B cell (primary cell): ENCODE results near the gene CROCC.

Source experiments
- CTCF ChIP-seq: fragments of 200-600 bp; IDR thresholded peaks from one replicate; pipeline ENCODE4 v1.8.0; 2022; ENCODE audit warnings: antibody characterized with exemption, mild to moderate bottlenecking
- EZH2 ChIP-seq: IDR thresholded peaks from 2 replicates; pipeline ENCODE4 v1.6.1; 2012; ENCODE audit warnings: borderline replicate concordance, low read depth, mild to moderate bottlenecking, moderate library complexity, low read length; ENCODE audit not compliant: insufficient read depth, poor library complexity, severe bottlenecking

- TF ChIP-seq CTCF = no peak
- TF ChIP-seq EZH2 = no peak
Measured at GRCh38 chr1:16972189-16972895, 50.6 kb downstream of the CROCC start.
